NB4 (cell line): ENCODE measurements around the gene MRPL38.

Source experiments
- DNase-seq: peaks from one replicate; pipeline ENCODE4 v3.0.0; 2010; ENCODE audit warnings: low read depth
- H3K4me3 ChIP-seq: one replicate; pipeline ENCODE4 v1.5.1; 2011; ENCODE audit warnings: mild to moderate bottlenecking, low read depth, low read length, moderate library complexity
- CTCF ChIP-seq: IDR thresholded peaks from one replicate; pipeline ENCODE4 v1.5.1; 2012; ENCODE audit warnings: low read depth, low read length
- MAX ChIP-seq: IDR thresholded peaks from 2 replicates; pipeline ENCODE4 v1.6.1; 2011; ENCODE audit warnings: low read depth, low read length
- MYC ChIP-seq: IDR thresholded peaks from 2 replicates; pipeline ENCODE4 v1.6.1; 2011; ENCODE audit warnings: low read depth, low read length
- POLR2A ChIP-seq: IDR thresholded peaks from 2 replicates; pipeline ENCODE4 v1.6.1; 2011; ENCODE audit warnings: mild to moderate bottlenecking; ENCODE audit not compliant: insufficient read length; ENCODE audit errors: extremely low read depth

The MRPL38 gene

GRCh38 chr17:75922963-75923874 lies 18.5 kb upstream of the MRPL38 start:
- TF ChIP-seq POLR2A (no peak), CTCF (no peak), MAX (no peak), MYC (no peak)
- H3K4me3 ChIP-seq, result no peak overlapping the region
- DNase-seq, result no peak

- no peak overlapping the region for H3K4me3 ChIP-seq
- no peak for DNase-seq
- TF ChIP-seq MAX, result no peak
- no peak for TF ChIP-seq POLR2A
- no peak for TF ChIP-seq MYC
- TF ChIP-seq CTCF, result no peak
These were observed 17.7 kb upstream of the MRPL38 start for GRCh38 chr17:75922173-75922961.

- H3K4me3 ChIP-seq, result no peak overlapping the region
- TF ChIP-seq MYC, result no peak
- no peak for TF ChIP-seq MAX
- TF ChIP-seq POLR2A, result no peak
- DNase-seq, result no peak
These were observed 16.9 kb upstream of the MRPL38 start for GRCh38 chr17:75921596-75921995.

- H3K4me3 ChIP-seq, result no peak overlapping the region
- no peak for TF ChIP-seq POLR2A
- no peak for TF ChIP-seq MAX
- TF ChIP-seq CTCF, result no peak
- TF ChIP-seq MYC, result no peak
- DNase-seq, result no peak
These were observed 15.4 kb upstream of the MRPL38 start for GRCh38 chr17:75920045-75920560.

- no peak for TF ChIP-seq MYC
- no peak for TF ChIP-seq POLR2A
- no peak for TF ChIP-seq MAX
- no peak for TF ChIP-seq CTCF
- H3K4me3 ChIP-seq, result no peak overlapping the region
- DNase-seq, result no peak
These were observed 14.9 kb upstream of the MRPL38 start for GRCh38 chr17:75919611-75920010.
